ENCODE measurements around the gene C4orf33.

DNA sequence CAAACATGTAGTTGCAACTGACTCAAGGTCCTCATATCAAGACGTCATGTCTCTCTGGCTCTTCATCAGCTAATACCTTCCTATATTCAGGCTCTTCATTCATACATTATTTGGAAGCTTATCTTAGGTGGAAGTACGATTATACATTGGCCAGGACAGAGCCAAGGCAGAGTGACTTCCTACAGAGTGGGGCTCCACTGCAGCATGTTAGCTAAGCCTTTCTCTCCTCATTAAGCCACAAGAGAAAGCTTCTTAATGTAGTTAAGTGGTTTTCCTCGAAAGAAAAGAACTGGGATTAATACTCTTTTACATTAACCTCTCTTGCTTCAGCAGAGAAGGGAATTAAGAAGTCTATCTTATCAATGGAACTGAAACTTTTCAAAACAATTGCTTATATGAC, 15.0 kb downstream of the C4orf33 start:
- TF ChIP-seq POLR2A (IDR thresholded peaks at IDR 0.05) = no peak
- TF ChIP-seq, protein P1, sequence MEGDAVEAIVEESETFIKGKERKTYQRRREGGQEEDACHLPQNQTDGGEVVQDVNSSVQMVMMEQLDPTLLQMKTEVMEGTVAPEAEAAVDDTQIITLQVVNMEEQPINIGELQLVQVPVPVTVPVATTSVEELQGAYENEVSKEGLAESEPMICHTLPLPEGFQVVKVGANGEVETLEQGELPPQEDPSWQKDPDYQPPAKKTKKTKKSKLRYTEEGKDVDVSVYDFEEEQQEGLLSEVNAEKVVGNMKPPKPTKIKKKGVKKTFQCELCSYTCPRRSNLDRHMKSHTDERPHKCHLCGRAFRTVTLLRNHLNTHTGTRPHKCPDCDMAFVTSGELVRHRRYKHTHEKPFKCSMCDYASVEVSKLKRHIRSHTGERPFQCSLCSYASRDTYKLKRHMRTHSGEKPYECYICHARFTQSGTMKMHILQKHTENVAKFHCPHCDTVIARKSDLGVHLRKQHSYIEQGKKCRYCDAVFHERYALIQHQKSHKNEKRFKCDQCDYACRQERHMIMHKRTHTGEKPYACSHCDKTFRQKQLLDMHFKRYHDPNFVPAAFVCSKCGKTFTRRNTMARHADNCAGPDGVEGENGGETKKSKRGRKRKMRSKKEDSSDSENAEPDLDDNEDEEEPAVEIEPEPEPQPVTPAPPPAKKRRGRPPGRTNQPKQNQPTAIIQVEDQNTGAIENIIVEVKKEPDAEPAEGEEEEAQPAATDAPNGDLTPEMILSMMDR (IDR thresholded peaks at IDR 0.05) = no peak

Data from lower leg skin (tissue), 3 donors.